ENCODE data around the gene STXBP6.

STXBP6 gene

DNA sequence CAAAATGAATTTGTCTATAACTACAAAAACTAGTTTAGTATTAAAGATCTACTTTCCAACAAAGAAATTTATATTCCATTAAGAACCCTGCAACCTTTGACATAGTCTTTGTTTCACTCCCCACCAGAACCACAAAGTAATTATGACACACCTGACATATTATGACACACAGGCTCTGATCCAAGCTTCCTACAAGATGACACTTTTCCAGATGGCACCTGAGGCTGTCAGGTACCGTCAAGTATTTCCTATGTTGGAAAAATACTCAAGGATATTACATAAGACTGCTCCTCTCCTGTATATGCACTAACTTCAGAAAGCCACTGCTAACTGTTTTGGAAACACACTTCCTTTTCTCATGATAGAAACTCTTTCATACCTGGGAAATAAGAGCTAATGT lies 38.9 kb downstream of the STXBP6 start:
- DNase-seq, result no peak

DNA sequence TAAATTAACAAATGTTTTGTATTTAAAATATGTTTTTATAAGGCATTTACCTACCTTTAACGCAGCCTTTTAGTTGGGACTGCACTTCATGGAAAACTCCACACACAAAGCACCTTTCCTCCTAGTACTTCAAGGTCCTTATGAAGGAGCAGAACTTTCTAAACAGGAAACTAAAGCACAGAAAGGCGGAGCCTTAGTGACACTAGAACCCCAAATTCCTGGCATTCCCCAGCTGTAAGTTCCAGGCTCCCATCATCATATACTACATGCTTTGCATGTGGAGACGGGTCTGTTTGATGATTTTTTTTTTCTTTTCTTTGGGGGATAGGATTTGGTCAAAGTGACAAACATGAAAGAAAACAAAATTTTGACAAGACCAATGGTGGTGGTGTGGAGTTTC lies 39.5 kb downstream of the STXBP6 start:
- no peak for DNase-seq

DNA sequence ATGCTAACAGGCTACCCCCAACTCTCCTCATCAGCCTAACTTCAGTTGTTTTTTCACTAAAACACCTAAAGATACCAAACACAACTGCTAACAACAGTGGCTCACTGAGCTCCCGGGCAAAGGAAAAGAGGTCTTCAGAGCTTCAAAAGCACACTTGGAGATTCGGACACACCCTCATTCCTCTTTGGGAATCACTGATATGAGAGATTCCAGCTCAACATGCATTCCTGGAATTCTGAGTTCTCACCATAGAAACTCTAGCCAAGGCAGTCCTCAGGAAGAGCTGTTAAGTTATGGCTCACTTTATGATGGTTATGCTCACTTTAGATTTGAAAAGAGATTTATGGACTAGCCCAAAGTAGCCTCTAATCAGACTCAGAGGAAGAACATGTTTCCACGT lies 40.1 kb downstream of the STXBP6 start:
- DNase-seq, result no peak

DNA sequence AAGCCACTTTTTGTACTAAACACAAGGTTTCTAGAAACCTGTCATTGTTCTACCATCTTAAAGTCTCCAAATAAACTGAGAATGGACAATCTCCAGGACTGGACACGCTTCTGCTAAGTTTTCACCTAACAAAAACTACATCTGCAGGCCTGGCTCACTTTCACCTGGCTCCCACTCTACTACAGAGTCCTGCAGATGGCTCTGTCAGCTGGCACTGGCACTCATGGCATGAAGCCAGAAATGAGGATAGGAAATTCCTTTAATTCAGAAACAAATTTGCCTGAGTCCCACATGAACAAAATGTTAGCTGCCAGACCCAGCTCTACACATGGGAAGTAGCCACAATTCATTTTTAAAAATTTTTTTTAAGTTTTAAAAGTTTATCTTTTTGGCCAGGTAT lies 42.1 kb downstream of the STXBP6 start:
- DNase-seq, result no peak

DNA sequence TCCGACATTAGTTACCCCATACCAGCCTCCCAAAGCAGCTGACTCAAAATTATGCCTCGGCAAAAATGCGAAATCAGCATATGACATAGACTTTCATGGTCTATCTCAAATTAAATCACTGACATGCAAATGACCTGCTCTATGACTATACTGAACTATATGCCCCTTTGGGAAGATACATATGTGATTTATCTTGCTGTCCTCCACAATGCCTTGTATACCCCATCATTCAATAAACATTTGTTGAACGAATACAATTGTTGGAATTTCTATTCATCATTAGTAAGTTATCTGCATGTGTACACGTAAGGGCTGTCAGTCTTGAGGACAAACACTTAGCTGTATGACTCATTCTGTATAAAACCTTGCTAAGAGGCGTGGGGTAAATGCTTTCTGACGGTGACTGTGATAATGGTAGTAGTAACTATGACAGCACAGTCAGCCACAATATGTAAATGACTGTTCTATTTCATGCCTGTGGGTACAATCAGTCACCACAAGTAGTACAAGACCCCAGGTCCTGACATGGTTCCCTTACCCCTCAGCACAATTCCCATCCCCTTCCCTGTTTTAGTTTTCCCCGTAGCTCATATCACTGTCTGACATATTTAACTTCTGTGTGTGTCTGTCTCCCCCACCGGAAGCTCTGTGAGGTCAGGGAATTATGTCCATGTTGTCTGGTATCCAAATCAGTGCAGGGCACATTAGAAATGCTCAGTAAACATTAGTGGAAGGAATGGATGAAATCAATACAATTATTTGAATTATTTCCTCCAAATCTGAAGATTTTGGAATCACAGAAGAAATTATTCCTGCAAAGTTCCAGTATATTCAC lies 42.8 kb downstream of the STXBP6 start:
- no peak for DNase-seq

DNA sequence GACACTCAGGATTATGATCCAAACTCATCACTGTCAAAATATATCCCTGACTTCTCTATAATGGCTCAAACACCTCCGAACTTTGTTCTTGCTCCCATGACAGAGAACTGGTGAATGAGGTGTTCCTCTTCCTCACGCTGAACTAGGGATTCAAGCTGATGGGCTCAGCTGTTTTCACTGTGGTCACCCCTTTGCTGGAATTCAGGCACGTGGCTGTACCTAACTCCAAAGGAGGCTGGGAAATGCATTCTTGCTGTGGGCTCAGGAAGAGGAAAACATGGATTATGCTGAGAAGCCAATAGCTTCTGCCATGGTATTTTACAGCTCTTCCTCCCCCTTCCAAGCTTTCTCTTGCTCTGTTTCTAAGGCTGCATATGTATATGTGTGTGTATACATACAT lies 43.9 kb downstream of the STXBP6 start:
- DNase-seq, result no peak

DNA sequence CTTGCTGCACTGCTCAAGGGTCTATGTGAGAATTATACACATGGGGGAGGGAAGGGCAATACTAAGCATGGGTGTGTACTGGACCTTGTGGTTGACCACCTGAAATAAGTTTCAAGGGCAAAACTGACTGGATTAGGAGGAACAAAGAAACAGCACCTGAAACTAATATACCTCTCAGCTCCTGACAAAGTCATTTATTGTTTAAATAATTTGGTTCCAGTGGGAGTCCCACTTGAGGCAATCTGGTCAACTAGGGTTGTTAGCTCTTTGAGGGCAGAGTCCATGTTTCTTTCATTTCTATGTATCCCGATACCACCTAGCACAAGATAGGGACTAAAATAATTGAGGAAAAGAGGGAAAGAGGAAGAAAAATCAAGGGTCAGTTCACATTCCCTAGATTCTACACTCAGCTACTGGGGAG lies 45.5 kb downstream of the STXBP6 start:
- DNase-seq, result no peak

DNA sequence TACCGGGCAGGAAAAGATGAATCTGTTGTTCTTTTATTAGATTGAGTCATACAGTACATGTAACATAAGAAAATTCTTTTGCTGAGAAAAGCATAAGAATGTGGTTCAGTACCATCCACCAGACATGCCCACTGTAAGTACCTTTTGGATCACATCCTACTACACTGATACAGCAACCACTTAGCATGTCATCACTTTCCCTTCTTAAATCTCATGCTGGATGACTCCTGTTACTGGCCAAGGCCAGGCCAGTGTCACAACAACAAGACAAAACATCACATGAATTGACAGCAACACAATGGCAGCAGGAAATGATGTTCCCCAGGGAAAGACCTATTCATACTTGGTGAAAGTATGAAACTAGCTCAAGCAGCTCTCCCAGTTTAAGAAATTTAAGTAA lies 46.4 kb downstream of the STXBP6 start:
- DNase-seq, result no peak

DNA sequence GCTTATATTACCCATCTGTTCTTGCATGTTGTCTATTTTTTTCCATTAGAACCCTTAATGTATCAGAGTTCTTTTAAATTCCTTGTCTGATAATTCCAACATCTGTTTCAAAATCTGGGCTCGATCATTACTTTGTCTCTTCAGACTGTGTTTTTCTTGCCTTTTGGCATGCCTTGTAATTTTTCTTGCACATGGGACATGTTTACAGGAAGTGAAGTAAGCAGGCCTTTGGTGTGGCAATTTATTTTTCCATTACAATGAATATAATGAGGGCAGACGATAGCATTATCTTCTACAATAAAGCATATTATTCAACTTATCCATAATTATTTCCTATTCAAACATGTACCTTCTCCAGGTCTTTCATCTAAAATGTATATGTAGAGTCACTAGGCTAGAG lies 48.3 kb downstream of the STXBP6 start:
- DNase-seq, result no peak

DNA sequence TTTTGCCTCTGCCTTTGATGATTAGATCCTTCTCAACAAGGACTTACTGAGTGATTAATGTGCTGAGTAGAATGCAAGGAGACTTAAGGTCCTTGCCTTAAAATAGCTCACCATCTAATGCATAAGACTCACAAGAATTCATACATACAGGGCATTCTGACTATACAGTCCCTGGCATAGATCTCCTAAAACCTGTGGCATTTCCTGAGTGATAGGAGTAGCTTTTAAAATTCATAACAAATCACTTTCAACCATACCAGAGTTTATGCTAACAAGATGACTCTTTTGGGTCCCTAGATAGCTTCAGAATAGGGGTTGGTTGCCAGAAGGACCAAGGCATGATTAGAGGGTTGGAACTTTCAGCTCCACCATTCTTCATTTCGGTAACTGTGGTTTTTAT lies 48.8 kb downstream of the STXBP6 start:
- no peak for DNase-seq

DNA sequence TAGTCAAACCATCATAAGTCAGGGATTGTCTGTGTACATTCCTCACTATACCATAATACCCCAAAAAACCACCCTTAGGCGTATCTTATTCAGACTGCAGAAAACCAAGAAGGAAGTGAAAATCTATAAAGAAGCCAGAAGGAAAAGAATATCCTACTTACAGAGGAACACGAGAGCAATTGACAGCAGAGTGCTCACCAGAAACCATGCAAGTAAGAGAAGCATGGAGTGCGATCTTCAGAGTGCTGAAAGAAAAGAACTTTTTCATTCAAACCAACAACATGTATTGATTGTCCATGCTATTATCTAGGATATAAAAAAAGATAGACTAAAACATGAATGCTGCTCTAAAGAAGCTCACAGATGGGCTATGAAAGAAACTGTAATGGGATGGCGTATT lies 50.8 kb downstream of the STXBP6 start:
- DNase-seq, result no peak

DNA sequence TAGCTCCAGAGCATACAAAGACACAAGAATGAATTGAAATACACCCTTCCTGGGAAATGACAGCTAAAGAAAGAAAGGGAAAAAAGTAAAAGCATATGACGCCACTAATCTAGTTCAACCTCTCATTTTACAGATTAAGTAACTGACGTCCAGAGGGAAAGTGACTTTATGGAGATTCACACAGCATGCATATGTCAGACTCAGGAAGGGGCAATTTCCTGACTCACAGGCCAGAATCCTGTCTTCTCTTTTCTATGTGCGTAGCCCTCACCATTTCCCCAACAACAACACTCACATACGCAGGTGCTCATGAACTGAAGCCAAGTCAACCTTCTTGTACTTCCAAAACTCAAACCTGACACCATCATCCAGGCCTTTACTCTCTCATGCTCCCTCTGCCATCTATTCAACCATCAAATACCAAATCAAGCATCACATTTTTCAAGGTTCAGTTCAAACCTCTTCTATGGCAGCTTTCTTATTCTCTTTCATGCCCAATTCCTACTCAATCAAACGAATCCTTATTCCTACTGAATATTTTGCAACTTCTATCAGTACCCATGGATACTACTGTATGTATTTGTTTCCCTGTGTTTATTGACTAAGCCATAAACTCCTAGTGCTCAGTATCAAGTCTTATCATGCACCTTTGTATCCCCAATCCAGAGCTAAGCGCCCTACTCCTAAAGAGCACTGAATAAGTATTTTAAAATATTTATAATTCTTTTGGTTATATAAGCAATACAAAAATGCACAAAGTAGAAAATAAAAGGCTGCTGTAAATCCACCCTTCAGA lies 52.8 kb downstream of the STXBP6 start:
- no peak for DNase-seq

DNA sequence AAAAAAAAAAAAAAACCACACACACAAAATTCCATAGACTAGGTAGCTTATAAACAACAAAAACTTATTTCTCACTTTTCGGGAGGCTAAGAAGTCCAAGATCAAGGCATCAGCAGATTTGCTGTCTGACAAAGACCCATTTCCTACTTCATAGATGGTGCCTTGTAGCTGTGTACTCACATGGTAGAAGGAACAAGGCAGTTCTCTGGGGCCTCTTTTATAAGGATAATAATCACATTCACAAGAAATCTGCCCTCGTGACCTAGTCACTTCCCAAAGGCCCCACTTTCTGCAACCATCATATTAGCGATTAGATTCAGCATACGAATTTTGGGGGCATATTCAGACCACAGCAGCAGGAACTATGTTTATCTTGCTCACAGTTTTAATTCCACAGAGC lies 54.9 kb downstream of the STXBP6 start:
- DNase-seq, result no peak

DNA sequence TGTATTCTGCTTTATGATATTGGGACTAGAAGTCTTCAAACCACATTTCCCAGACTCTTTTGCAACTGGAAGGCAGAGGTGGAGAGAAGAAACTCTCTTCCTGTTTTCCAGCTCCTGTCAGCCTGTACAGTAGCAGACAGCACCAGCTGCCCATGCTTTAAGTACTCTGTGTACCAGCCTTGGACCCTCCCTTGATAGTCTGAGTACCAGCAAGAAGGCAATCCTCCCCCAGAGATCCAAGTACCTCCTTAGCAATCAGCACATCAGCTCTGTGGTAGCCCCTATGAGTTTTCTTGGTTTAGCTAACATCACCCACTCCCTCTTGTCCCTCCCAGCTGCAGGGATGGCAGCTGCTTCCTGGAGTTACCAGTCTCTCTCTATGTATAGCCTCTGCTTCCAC lies 56.3 kb downstream of the STXBP6 start:
- no peak for DNase-seq

DNA sequence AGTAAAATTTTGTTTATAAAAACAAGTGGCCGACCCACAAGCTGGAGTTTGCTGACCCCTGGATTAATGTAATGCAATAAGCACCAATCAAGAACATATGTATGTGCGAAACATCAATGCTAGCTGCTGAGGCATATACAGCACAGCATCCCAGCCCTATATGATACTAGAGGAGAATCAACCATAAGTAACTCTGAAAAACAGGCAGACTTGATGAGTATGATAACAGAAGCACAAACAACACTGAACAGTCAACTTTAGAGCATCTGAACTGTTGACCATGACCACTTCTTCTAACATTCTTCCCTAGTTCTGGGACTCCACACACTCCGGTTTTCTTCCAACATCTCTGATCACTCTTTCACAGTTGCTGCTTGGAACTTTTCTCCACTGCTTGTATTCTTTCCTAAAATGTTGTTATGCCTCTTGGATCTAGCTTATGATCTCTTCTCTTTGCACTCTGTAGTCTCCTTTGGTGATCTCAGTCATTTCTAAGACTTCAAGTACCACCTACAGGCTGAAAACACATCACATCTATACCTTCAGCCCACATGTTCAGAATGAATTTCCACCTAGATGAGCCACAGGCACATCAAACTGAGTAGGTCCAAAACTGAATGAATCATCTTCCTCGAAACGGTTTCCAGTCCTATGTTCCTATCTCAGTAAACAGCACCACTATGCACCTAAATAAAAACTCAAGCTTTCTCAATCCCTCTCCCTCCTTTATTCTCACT lies 57.2 kb downstream of the STXBP6 start:
- DNase-seq, result no peak

DNA sequence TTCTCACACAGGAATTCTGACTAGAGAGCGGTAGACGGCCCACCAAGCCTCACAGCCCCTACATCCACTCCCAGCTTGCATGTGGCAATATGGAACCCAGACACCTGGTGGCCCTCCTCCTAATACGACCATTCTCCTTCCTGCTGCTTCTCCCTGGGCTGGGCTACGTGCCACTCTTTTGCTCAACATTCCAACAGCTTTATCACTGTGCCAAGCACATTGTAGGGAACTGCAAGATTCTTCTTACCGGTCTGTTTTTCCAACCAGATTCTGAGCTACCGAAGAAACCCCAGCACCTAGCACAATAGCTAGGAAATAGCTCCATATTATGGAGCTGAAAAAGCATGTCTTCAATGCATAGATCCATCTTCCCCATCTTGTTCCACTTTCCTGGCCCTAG lies 58.1 kb downstream of the STXBP6 start:
- no peak for DNase-seq

DNA sequence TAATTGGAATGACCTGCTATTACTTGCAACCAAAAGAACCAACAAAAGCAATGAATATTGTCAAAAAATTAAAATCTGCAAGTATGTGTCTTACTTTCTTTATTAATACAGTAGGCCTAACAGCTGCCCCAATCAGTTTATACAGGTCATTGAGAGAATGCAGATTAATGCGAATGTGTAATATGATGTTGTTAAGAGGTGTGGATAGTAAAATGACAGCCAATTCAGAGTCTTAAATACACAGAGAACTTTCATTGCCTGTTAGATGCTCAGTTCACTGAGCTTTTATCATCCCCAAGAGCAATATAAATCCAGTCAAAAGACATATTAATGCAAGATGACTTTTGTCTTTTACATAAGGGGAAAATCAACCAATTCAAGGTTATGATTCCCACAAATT lies 58.7 kb downstream of the STXBP6 start:
- no peak for DNase-seq

DNA sequence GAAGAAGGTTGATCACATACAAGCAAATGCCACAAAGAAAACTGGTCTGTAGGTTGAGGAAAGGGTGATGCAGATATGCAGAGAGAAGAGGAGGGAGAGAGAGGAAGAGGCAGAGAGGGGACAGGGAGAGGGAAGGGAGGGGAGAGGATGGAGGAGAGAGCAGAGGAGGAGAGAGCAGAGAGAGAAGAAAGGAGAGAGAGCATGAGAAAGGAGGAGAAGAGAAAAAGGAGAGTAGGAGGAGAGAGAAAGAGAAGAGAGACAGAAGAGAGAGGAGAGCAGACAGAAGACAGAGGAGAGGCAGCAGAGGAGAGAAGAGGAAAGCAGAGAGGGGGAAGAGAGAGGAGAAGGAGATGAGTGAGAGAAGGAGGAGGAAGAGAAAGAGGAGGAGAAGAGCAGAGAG lies 59.2 kb downstream of the STXBP6 start:
- DNase-seq, result no peak

DNA sequence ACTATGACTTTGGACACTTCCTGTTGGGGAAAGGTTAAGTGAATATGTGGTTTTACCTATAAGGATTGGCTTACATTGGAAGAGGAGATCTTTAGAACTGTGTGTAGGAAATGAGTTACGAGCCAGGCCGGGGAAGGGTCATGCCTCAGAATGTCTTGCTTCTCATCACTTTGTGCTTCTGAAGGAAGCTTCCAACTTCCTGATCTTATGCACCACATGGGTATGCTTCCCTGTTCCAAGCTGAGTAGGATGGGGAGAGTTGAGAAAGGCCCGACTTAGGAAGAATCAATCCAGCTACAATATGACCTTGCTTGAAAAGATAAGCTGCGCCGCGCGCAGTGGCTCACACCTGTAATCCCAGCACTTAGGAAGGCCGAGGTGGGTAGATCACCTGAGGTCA lies 59.9 kb downstream of the STXBP6 start:
- DNase-seq, result no peak

DNA sequence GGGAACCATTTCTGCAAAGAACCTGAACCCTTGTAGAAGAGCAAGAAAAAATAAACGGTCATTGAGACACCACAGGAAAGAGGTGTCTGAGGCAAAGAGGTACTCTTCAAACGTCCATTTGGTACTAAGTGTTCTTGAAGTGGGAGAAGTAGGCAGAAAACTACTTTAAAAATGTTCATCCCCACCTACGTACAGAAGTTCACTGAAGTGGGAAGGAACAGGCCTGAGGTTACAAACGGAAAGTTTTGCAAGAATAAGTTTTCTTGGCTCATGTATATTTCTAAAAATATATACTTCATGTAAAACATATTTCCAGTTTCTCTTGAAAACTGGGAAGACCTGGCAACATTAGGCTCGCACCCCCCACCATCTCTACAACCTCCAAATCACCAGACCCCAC lies 61.2 kb downstream of the STXBP6 start:
- no peak for DNase-seq

DNA sequence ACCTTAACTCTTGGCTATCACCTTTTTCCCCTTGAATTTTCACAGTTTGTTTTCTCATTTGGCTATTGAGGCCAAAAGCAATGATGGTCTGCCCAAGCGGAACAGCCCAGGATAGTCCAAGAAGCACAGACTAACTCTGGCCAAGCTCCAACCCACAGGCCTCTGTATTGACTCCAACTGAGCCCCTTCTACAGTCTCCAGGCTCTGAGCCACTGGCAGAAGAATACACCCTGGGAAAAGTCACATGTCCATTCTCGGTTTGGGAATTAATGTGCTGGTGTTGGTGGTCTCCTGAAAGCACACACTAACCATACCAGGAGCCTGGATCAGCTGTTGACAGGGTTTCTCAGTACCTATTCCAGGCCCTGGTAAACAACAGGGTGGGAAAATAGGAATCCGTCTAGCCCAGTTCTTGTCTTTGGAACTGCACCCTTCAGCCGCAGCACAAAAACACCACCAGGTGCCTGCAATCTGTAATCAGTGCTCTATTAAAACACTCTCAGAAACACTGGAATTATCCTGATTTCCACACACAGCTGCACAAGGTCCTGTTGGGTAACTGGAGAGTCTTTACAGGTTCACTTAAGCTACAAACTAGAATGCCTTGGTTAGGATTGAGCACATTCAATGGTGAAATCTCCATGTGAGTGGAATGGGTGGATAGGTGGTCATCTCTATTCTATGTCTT lies 63.6 kb downstream of the STXBP6 start:
- no peak for DNase-seq

DNA sequence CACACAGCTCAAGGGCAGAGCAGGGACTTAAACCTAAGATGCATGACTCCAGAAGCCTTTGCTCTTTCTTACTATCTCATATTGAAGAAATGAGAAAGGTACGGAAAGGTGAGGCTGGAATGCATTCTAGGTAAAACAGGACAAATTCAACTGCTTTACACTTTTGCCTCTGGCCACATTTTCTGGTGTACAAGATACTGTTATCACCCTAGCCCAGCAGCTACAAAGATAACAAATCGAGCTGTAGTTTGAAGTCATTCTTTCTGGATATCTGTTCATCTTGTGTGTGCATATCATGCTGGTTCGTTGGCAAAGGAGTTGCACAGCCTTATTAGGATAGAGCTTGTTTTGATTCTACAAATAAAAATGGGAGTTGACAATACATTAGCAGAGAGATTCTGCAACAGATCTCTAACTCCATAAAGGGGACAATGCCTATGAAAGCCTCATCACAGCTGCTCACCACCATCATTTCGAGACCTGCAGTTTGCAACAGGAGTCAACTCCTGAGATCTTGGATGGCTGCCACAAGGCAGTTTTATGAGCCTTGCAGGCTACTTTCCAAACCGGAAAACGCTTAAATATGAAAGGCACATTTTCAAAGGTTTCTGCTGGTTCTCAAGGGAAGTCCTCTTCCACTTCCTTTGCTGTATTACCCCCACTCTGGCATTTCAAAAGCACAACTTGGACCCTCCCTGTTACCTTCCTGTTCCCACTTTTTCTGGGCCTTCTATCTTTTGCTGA lies 64.9 kb downstream of the STXBP6 start:
- DNase-seq, result no peak

Measured in activated CD4-positive, CD25-positive, alpha-beta regulatory T cell (primary cell).